ENCODE results near the gene SIGLEC5.

DNA sequence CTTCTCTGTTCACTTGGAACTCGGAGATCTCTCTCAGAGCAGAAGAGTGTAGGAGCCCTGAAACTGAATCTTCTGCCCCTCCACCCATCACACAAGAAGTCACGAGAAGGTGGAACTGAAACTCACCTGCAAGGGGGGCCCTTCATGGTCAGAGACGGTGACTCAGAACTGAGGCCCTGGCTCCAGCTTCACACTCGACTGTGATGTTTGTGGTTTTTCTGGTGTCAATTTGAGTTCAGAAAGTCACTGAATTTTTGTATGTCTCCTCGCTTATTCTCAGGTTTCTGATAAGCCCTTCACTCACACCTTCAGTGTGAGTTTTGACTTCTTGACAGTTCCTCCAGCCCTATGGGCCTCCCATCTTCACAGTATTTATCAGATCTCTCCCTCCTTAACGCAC is 23.1 kb downstream of the SIGLEC5 start:
- TF ChIP-seq, protein P1, sequence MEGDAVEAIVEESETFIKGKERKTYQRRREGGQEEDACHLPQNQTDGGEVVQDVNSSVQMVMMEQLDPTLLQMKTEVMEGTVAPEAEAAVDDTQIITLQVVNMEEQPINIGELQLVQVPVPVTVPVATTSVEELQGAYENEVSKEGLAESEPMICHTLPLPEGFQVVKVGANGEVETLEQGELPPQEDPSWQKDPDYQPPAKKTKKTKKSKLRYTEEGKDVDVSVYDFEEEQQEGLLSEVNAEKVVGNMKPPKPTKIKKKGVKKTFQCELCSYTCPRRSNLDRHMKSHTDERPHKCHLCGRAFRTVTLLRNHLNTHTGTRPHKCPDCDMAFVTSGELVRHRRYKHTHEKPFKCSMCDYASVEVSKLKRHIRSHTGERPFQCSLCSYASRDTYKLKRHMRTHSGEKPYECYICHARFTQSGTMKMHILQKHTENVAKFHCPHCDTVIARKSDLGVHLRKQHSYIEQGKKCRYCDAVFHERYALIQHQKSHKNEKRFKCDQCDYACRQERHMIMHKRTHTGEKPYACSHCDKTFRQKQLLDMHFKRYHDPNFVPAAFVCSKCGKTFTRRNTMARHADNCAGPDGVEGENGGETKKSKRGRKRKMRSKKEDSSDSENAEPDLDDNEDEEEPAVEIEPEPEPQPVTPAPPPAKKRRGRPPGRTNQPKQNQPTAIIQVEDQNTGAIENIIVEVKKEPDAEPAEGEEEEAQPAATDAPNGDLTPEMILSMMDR (IDR thresholded peaks at IDR 0.05) = no peak
- no peak for TF ChIP-seq POLR2A (IDR thresholded peaks at IDR 0.05)
